Natural killer cell (primary cell): ENCODE measurements around the gene SLC24A3. TPM values are rescaled to one million over a fixed set of nuclear protein-coding genes. Genes with fewer than 3 reads are reported as not detected.

Experiments
- ATAC-seq, 3 donors: fragments of 150-1000 bp in 2 of 3; fragments of 200-7000 bp in 1 of 3; cut with Tn5 transposase; 1 replicate in 1 of 3; 2 replicates in 2 of 3; pipeline ENCODE4 v1.10.0; 2021; ENCODE audit warnings: mild to moderate bottlenecking in 2 of 3, moderate library complexity in 2 of 3
- DNase-seq, 2 donors: peaks; one replicate each; pipeline versions ENCODE4 v3.0.0 to v3.0.0-alpha.2; 2013 to 2021; ENCODE audit warnings: mixed read lengths in 1 of 2
- H3K27ac ChIP-seq: one replicate; pipeline ENCODE4 v1.5.1; 2013; ENCODE audit warnings: mild to moderate bottlenecking, low read length
- H3K27me3 ChIP-seq: one replicate; pipeline ENCODE4 v1.6.1; 2013; ENCODE audit warnings: low read length; ENCODE audit not compliant: control insufficient read depth, insufficient read depth
- H3K36me3 ChIP-seq: one replicate; pipeline ENCODE4 v1.6.1; 2013; ENCODE audit warnings: low read length; ENCODE audit not compliant: control insufficient read depth, insufficient read depth
- H3K4me1 ChIP-seq: one replicate; pipeline ENCODE4 v1.6.1; 2013; ENCODE audit warnings: low read length; ENCODE audit not compliant: control insufficient read depth, insufficient read depth
- H3K4me3 ChIP-seq: one replicate; pipeline ENCODE4 v1.5.1; 2013; ENCODE audit warnings: low read length
- H3K9me3 ChIP-seq: one replicate; pipeline ENCODE4 v1.6.1; 2013; ENCODE audit warnings: low read length; ENCODE audit not compliant: control insufficient read depth, insufficient read depth
- H3K27ac Mint-ChIP-seq, 2 donors: one replicate each; pipeline ENCODE4 v1.8.0; 2022; ENCODE audit warnings: mild to moderate bottlenecking in 2 of 2, mixed read lengths in 2 of 2, moderate library complexity in 1 of 2
- H3K27me3 Mint-ChIP-seq, 2 donors: one replicate each; pipeline ENCODE4 v1.8.0; 2022; ENCODE audit warnings: low read depth in 2 of 2, mixed read lengths in 2 of 2
- H3K36me3 Mint-ChIP-seq: one replicate; pipeline ENCODE4 v1.8.0; 2022; ENCODE audit warnings: mixed read lengths
- H3K4me1 Mint-ChIP-seq, 2 donors: one replicate each; pipeline ENCODE4 v1.8.0; 2022; ENCODE audit warnings: mixed read lengths in 2 of 2
- H3K4me3 Mint-ChIP-seq: one replicate; pipeline ENCODE4 v1.8.0; 2022; ENCODE audit warnings: mild to moderate bottlenecking, moderate library complexity, mixed read lengths
- H3K9me3 Mint-ChIP-seq, 2 donors: one replicate each; pipeline ENCODE4 v1.8.0; 2022; ENCODE audit warnings: mixed read lengths in 2 of 2
- CTCF ChIP-seq: fragments of 200-600 bp; IDR thresholded peaks from one replicate; pipeline ENCODE4 v1.8.0; 2022; ENCODE audit warnings: antibody characterized with exemption
- WGBS: methylation state at CpG from one replicate; pipeline ENCODE4 v1.1.7; 2013; ENCODE audit warnings: missing lambda C conversion rate; ENCODE audit not compliant: insufficient coverage; 5-methylcytosine and 5-hydroxymethylcytosine counted together
- intact Hi-C: fragments of 100-400 bp; cut with micrococcal nuclease; formaldehyde crosslinking; loops from one replicate; pipeline ENCODE4 v1.14.2; 2022
- total RNA-seq, 4 donors: library from RNA; stranded (reverse); fragments of 120-200 nt in 1 of 4; gene quantifications; one replicate each; pipeline versions ENCODE4 v1.2.3 to v1.2.4, GENCODE V29; 2013 to 2022

Gene SLC24A3
- total RNA-seq, 3 donors from 2014 or later (not counting 1 experiment from before 2014, with no cell fraction given): 0.09 to 5.5 (median 0.99) TPM

- intact Hi-C loops: no loop called here
- H3K4me1 ChIP-seq: no peaks in the 10 kb centered on the region
- H3K9me3 ChIP-seq: no peaks in the 10 kb centered on the region
- no peak overlapping the region for H3K27ac Mint-ChIP-seq
- no peak for DNase-seq
- H3K27me3 ChIP-seq: no peaks in the 10 kb centered on the region
- no peak for ATAC-seq
- H3K4me3 ChIP-seq: no peak overlapping the region
- no peaks in the 10 kb centered on the region for H3K4me1 Mint-ChIP-seq
- no peaks in the 10 kb centered on the region for H3K36me3 ChIP-seq
- no peak overlapping the region for H3K27ac ChIP-seq
- no peak overlapping the region for H3K4me3 Mint-ChIP-seq
- TF ChIP-seq CTCF: no peak
- WGBS: 82% methylated on average over 9 of the region's 9 CpGs
- no peaks in the 10 kb centered on the region for H3K9me3 Mint-ChIP-seq
- H3K27me3 Mint-ChIP-seq: peaks cover 3 to 5% of the 10 kb centered on the region in 2 donors
- no peaks in the 10 kb centered on the region for H3K36me3 Mint-ChIP-seq
Observed at GRCh38 chr20:19382386-19383340, 170.2 kb downstream of the SLC24A3 start.

GRCh38 chr20:19384940-19385339 is 172.5 kb downstream of the SLC24A3 start:
- intact Hi-C loops: no loop called here
- Histone ChIP-seq H3K36me3 (no peaks in the 10 kb centered on the region), H3K9me3 (no peaks in the 10 kb centered on the region), H3K4me3 (no peak overlapping the region), H3K27ac (no peak overlapping the region), H3K27me3 (no peaks in the 10 kb centered on the region), H3K4me1 (no peaks in the 10 kb centered on the region)
- Mint-ChIP-seq H3K4me3 (no peak overlapping the region), H3K9me3 (peaks cover 5 to 9% of the 10 kb centered on the region in 2 donors), H3K36me3 (no peaks in the 10 kb centered on the region), H3K27ac (no peak overlapping the region), H3K27me3 (peaks cover 3 to 5% of the 10 kb centered on the region in 2 donors), H3K4me1 (no peaks in the 10 kb centered on the region)
- no peak for TF ChIP-seq CTCF
- ATAC-seq: no peak
- no peak for DNase-seq

GRCh38 chr20:19387251-19387650 is 174.8 kb downstream of the SLC24A3 start:
- Histone ChIP-seq H3K27ac (no peak overlapping the region), H3K27me3 (no peaks in the 10 kb centered on the region), H3K9me3 (peaks cover 6% of the 10 kb centered on the region), H3K4me1 (no peaks in the 10 kb centered on the region), H3K36me3 (no peaks in the 10 kb centered on the region), H3K4me3 (no peak overlapping the region)
- no peak for TF ChIP-seq CTCF
- H3K27me3 Mint-ChIP-seq: peaks cover 0 to 5% of the 10 kb centered on the region in 2 donors
- H3K27ac Mint-ChIP-seq: no peak overlapping the region
- ATAC-seq (no peak), DNase-seq (no peak)
- H3K36me3 Mint-ChIP-seq: no peaks in the 10 kb centered on the region
- no peaks in the 10 kb centered on the region for H3K4me1 Mint-ChIP-seq
- H3K9me3 Mint-ChIP-seq: peaks cover 5 to 10% of the 10 kb centered on the region in 2 donors
- intact Hi-C loops: no loop called here
- H3K4me3 Mint-ChIP-seq: no peak overlapping the region
